GM19035 (cell line): ENCODE measurements around the gene PIERCE2.
"Not testable (repeated sequence)": the region's sequence is repeated elsewhere in the genome, so short reads cannot be mapped to it uniquely, and the experiment has no call there.

Experiments used
- ATAC-seq: cut with Tn5 transposase; IDR thresholded peaks from one replicate; pipeline ENCODE4 v1.9.1; 2021; ENCODE audit not compliant: unreplicated experiment

PIERCE2 gene

DNA sequence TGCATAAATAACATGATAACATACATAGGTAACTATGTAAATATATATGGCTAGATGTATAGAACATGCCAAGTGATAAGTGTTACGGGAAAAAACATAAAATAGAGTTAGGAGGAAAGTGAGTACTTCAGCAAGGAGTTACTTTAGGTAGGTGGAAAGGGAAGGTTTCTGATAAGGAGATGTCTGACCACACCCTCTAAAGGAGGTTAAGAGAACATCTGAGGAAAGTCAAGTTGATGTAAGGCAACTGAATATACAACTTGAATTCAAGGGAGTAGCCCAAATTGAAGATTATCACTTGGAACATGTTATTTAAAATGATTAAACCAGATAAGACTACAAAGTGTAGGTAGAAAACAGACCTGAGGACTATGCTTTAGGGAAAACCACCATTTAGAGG, 13.8 kb downstream of the PIERCE2 start:
- no peak for ATAC-seq

- no peak for ATAC-seq
Observed at GRCh38 chr15:55434989-55435825, 26.9 kb downstream of the PIERCE2 start.

DNA sequence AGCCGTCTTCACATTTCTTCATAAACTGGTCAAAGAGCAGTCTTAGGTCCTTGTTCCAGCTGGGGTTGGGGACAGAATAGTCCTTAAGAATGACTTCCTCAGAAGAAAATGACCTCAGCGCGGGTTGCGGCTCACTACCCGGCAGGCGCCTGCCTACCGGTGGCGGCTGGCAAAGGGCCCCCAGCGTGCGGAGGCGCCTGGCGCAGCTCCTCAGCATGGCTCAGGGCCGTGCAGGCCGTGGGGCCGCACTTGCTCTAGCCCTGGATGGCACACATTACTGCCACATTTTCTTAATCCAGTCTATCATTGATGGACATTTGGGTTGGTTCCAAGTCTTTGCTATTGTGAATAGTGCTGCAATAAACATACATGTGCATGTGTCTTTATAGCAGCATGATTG, 34.8 kb downstream of the PIERCE2 start:
- ATAC-seq, result not testable (repeated sequence)

GRCh38 chr15:55445936-55446335, 37.6 kb downstream of the PIERCE2 start:
- ATAC-seq, result not testable (repeated sequence)

GRCh38 chr15:55446379-55447029, 38.2 kb downstream of the PIERCE2 start:
- ATAC-seq, result not testable (repeated sequence)

- not testable (repeated sequence) for ATAC-seq
Observed at GRCh38 chr15:55447030-55447394, 38.7 kb downstream of the PIERCE2 start.

- no peak for ATAC-seq
Observed at GRCh38 chr15:55457401-55458022, 49.2 kb downstream of the PIERCE2 start.

GRCh38 chr15:55461447-55461846, 53.2 kb downstream of the PIERCE2 start:
- no peak for ATAC-seq

- ATAC-seq, result no peak
Observed at GRCh38 chr15:55468321-55468720, 60.0 kb downstream of the PIERCE2 start.
